Neural cell (in vitro differentiated cells): ENCODE measurements around the gene FABP6.

ENCODE experiments used
- EZH2 ChIP-seq: fragments of 200-600, 300-800 bp; shearing (Covaris generic), sonication (generic); IDR thresholded peaks from 2 replicates; pipeline ENCODE4 v1.6.1; 2014; ENCODE audit warnings: antibody characterized with exemption, low read length, borderline replicate concordance, mild to moderate bottlenecking; ENCODE audit not compliant: insufficient read depth, poor library complexity, severe bottlenecking
- RAD21 ChIP-seq: fragments of 450-650 bp; conservative IDR thresholded peaks from 2 replicates; pipeline ENCODE4 v1.6.1; 2014; ENCODE audit warnings: antibody characterized with exemption, mild to moderate bottlenecking, moderate library complexity

DNA sequence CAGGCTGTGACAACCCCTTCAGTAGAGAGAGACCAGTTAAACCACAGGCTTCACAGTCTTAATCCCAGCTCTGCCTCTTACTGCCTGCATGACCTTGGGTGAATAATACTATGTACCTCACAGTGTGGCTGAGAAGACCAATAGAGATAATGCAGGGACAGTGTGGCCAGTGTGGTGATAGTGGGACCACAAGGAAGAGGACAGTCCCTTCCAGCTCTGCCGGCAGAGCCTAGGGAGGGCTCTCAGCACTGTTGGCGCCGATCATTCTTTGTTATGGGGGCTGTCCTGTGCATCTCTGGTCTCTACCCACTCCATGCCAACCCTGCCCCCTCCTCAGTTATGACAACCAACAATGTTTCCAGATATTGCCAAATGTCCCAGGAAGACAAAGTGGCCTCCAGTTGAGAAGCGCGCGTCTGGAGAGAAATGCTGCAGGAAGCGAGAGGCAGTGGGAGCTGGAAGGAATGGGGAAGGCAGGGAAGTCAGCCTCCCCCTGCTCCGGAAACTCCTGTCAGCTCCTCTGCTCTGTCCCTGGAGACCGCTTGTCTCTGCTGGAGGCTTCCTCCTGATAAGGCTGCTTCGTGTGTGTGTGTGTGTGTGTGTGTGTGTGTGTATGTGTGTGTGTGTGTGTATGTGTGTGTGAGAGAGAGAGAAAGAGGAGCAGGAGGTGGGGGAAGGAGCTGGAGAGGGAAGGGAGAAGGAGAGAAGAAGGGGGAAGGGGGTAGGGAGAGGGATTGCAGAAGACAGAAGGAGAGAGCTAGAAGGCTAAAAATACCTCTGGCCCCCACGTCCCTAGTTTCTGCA is 31.8 kb upstream of the FABP6 start:
- no peak for TF ChIP-seq EZH2
- peak; percentile 37 for TF ChIP-seq RAD21
